ENCODE results near the gene SYNPO.

The SYNPO gene

GRCh38 chr5:150616506-150616905 is 24.0 kb upstream of the SYNPO start:
- peaks cover 22% of the 10 kb centered on the region for H3K27me3 ChIP-seq
- H3K9me3 ChIP-seq, result no peaks in the 10 kb centered on the region
- no peaks in the 10 kb centered on the region for H3K4me1 ChIP-seq (ENCODE audit: control insufficient read depth in 1 of 2, insufficient read depth in 1 of 2, low read depth in 1 of 2, low read length in 1 of 2)
- H3K4me3 ChIP-seq (ENCODE audit: low read depth in 1 of 2, low read length in 1 of 2), result no peak overlapping the region
- no peaks in the 10 kb centered on the region for H3K36me3 ChIP-seq
- no peak overlapping the region for H3K27ac ChIP-seq
- no peak for TF ChIP-seq CTCF (IDR thresholded peaks at IDR 0.05)

GRCh38 chr5:150618163-150618562 is 22.3 kb upstream of the SYNPO start:
- Histone ChIP-seq H3K4me1 (ENCODE audit: control insufficient read depth in 1 of 2, insufficient read depth in 1 of 2, low read depth in 1 of 2, low read length in 1 of 2) (no peaks in the 10 kb centered on the region), H3K36me3 (no peaks in the 10 kb centered on the region), H3K9me3 (no peaks in the 10 kb centered on the region), H3K4me3 (ENCODE audit: low read depth in 1 of 2, low read length in 1 of 2) (no peak overlapping the region), H3K27me3 (peaks cover 39% of the 10 kb centered on the region), H3K27ac (no peak overlapping the region)
- TF ChIP-seq CTCF (IDR thresholded peaks at IDR 0.05), result no peak

GRCh38 chr5:150618588-150619281 is 21.7 kb upstream of the SYNPO start:
- H3K27me3 ChIP-seq, result peaks cover 44% of the 10 kb centered on the region
- H3K4me3 ChIP-seq (ENCODE audit: low read depth in 1 of 2, low read length in 1 of 2), result no peak overlapping the region
- no peak for TF ChIP-seq CTCF (IDR thresholded peaks at IDR 0.05)
- no peaks in the 10 kb centered on the region for H3K36me3 ChIP-seq
- no peak overlapping the region for H3K27ac ChIP-seq
- no peaks in the 10 kb centered on the region for H3K4me1 ChIP-seq (ENCODE audit: control insufficient read depth in 1 of 2, insufficient read depth in 1 of 2, low read depth in 1 of 2, low read length in 1 of 2)
- no peaks in the 10 kb centered on the region for H3K9me3 ChIP-seq

- Histone ChIP-seq H3K27me3 (peaks cover 53% of the 10 kb centered on the region), H3K4me1 (ENCODE audit: control insufficient read depth in 1 of 2, insufficient read depth in 1 of 2, low read depth in 1 of 2, low read length in 1 of 2) (no peaks in the 10 kb centered on the region), H3K9me3 (no peaks in the 10 kb centered on the region), H3K36me3 (no peaks in the 10 kb centered on the region), H3K4me3 (ENCODE audit: low read depth in 1 of 2, low read length in 1 of 2) (no peak overlapping the region), H3K27ac (no peak overlapping the region)
- TF ChIP-seq CTCF (IDR thresholded peaks at IDR 0.05), result no peak
Measured at GRCh38 chr5:150619359-150620230, 20.9 kb upstream of the SYNPO start.

- TF ChIP-seq CTCF (IDR thresholded peaks at IDR 0.05), result no peak
- peaks cover 4 to 5% of the 10 kb centered on the region in 2 experiments for H3K4me1 ChIP-seq (ENCODE audit: control insufficient read depth in 1 of 2, insufficient read depth in 1 of 2, low read depth in 1 of 2, low read length in 1 of 2)
- H3K27ac ChIP-seq, result no peak overlapping the region
- peaks cover 53% of the 10 kb centered on the region for H3K27me3 ChIP-seq
- H3K9me3 ChIP-seq, result no peaks in the 10 kb centered on the region
- no peaks in the 10 kb centered on the region for H3K36me3 ChIP-seq
- no peak overlapping the region for H3K4me3 ChIP-seq (ENCODE audit: low read depth in 1 of 2, low read length in 1 of 2)
Measured at GRCh38 chr5:150621301-150621700, 19.2 kb upstream of the SYNPO start.

Data from neutrophil (primary cell).